Measurements from ENCODE around the gene OAS2.

OAS2 gene

GRCh38 chr12:112973818-112974231, 4.5 kb upstream of the OAS2 start:
- H3K27me3 ChIP-seq (ENCODE audit: insufficient read depth, low read length, poor library complexity, severe bottlenecking): no peaks in the 10 kb centered on the region
- peaks cover 9% of the 10 kb centered on the region; the same call in 1 of the 2 replicates for H3K36me3 ChIP-seq (ENCODE audit: insufficient read depth, low read length)
- no peaks in the 10 kb centered on the region for H3F3A ChIP-seq (ENCODE audit: low read depth)
- H3K9me2 ChIP-seq (replicated peaks; ENCODE audit: low read depth, low read length): no peaks in the 10 kb centered on the region
- no peaks in the 10 kb centered on the region for H3K79me2 ChIP-seq (ENCODE audit: insufficient read depth, low read length)
- H3K9ac ChIP-seq (ENCODE audit: low read depth, low read length, poor library complexity, severe bottlenecking): no peak overlapping the region
- no peak overlapping the region for H3K4me2 ChIP-seq (ENCODE audit: low read depth, low read length, poor library complexity, severe bottlenecking)
- H4K20me1 ChIP-seq (ENCODE audit: insufficient read depth, low read length, poor library complexity, severe bottlenecking): no peaks in the 10 kb centered on the region
- H3K4me3 ChIP-seq (ENCODE audit: low read length, poor library complexity, severe bottlenecking): no peak overlapping the region
- peaks cover 15% of the 10 kb centered on the region for H3K4me1 ChIP-seq (ENCODE audit: insufficient read depth, low read length, poor library complexity, severe bottlenecking)
- no peak for TF ChIP-seq EZH2phosphoT487 (IDR thresholded peaks at IDR 0.05; ENCODE audit: borderline replicate concordance)
- TF ChIP-seq CTCF (conservative IDR thresholded peaks at IDR 0.05; ENCODE audit: low read length): no peak
- H3K9me3 ChIP-seq (ENCODE audit: insufficient read depth, low read depth, low read length): no peaks in the 10 kb centered on the region
- H2AFZ ChIP-seq (ENCODE audit: low read length): no peak overlapping the region

GRCh38 chr12:112974904-112975303, 3.4 kb upstream of the OAS2 start:
- H3K9ac ChIP-seq (ENCODE audit: low read depth, low read length, poor library complexity, severe bottlenecking): no peak overlapping the region
- no peaks in the 10 kb centered on the region for H3K9me3 ChIP-seq (ENCODE audit: insufficient read depth, low read depth, low read length)
- H3K4me2 ChIP-seq (ENCODE audit: low read depth, low read length, poor library complexity, severe bottlenecking): no peak overlapping the region
- H3K9me2 ChIP-seq (replicated peaks; ENCODE audit: low read depth, low read length): no peaks in the 10 kb centered on the region
- TF ChIP-seq CTCF (conservative IDR thresholded peaks at IDR 0.05; ENCODE audit: low read length): no peak
- TF ChIP-seq EZH2phosphoT487 (IDR thresholded peaks at IDR 0.05; ENCODE audit: borderline replicate concordance): no peak
- H3K36me3 ChIP-seq (ENCODE audit: insufficient read depth, low read length): peaks cover 4% of the 10 kb centered on the region; the same call in 1 of the 2 replicates
- H2AFZ ChIP-seq (ENCODE audit: low read length): no peak overlapping the region
- no peak overlapping the region for H3K4me3 ChIP-seq (ENCODE audit: low read length, poor library complexity, severe bottlenecking)
- H3K4me1 ChIP-seq (ENCODE audit: insufficient read depth, low read length, poor library complexity, severe bottlenecking): peaks cover 20% of the 10 kb centered on the region
- H3K27me3 ChIP-seq (ENCODE audit: insufficient read depth, low read length, poor library complexity, severe bottlenecking): no peaks in the 10 kb centered on the region
- no peaks in the 10 kb centered on the region for H3F3A ChIP-seq (ENCODE audit: low read depth)
- H3K79me2 ChIP-seq (ENCODE audit: insufficient read depth, low read length): peaks cover 4% of the 10 kb centered on the region; the same call in 1 of the 2 replicates
- no peaks in the 10 kb centered on the region for H4K20me1 ChIP-seq (ENCODE audit: insufficient read depth, low read length, poor library complexity, severe bottlenecking)

GRCh38 chr12:112977139-112977538, 1.2 kb upstream of the OAS2 start:
- Histone ChIP-seq H3K4me2 (ENCODE audit: low read depth, low read length, poor library complexity, severe bottlenecking) (no peak overlapping the region), H2AFZ (ENCODE audit: low read length) (no peak overlapping the region), H3K36me3 (ENCODE audit: insufficient read depth, low read length) (no peaks in the 10 kb centered on the region), H3F3A (ENCODE audit: low read depth) (no peaks in the 10 kb centered on the region), H4K20me1 (ENCODE audit: insufficient read depth, low read length, poor library complexity, severe bottlenecking) (no peaks in the 10 kb centered on the region), H3K9me3 (ENCODE audit: insufficient read depth, low read depth, low read length) (no peaks in the 10 kb centered on the region), H3K27me3 (ENCODE audit: insufficient read depth, low read length, poor library complexity, severe bottlenecking) (no peaks in the 10 kb centered on the region), H3K4me1 (ENCODE audit: insufficient read depth, low read length, poor library complexity, severe bottlenecking) (peaks cover 24% of the 10 kb centered on the region), H3K9ac (ENCODE audit: low read depth, low read length, poor library complexity, severe bottlenecking) (no peak overlapping the region), H3K9me2 (replicated peaks; ENCODE audit: low read depth, low read length) (no peaks in the 10 kb centered on the region), H3K79me2 (ENCODE audit: insufficient read depth, low read length) (peaks cover 8% of the 10 kb centered on the region; the same call in 1 of the 2 replicates), H3K4me3 (ENCODE audit: low read length, poor library complexity, severe bottlenecking) (no peak overlapping the region)
- TF ChIP-seq CTCF (conservative IDR thresholded peaks at IDR 0.05; ENCODE audit: low read length) (no peak), EZH2phosphoT487 (IDR thresholded peaks at IDR 0.05; ENCODE audit: borderline replicate concordance) (no peak)
